Astrocyte of the spinal cord (primary cell): ENCODE measurements around the gene YTHDF2.
"Not testable (repeated sequence)": the region's sequence is repeated elsewhere in the genome, so short reads cannot be mapped to it uniquely, and the experiment has no call there.

ENCODE experiments used
- DNase-seq: peaks from one replicate; pipeline ENCODE4 v3.0.0; 2011; ENCODE audit warnings: low read depth, low spot score
- H3K4me3 ChIP-seq: 2 replicates; pipeline ENCODE4 v1.5.1; 2011; ENCODE audit warnings: low read depth, mild to moderate bottlenecking, low read length, moderate library complexity
- CTCF ChIP-seq: IDR thresholded peaks from 2 replicates; pipeline ENCODE4 v1.5.1; 2012; ENCODE audit warnings: low read depth, mild to moderate bottlenecking, low read length, inconsistent platforms
- in situ Hi-C: cut with HindIII; loops from 2 replicates; pipeline ENCODE4 v1.10.0; 2017; ENCODE audit warnings: low sequenced_read_pairs

YTHDF2 gene

GRCh38 chr1:28789412-28789811, 52.7 kb downstream of the YTHDF2 start:
- no peak for DNase-seq
- in situ Hi-C loops: no loop called here
- H3K4me3 ChIP-seq: no peak overlapping the region
- no peak for TF ChIP-seq CTCF

- in situ Hi-C loops: no loop called here
- no peak for TF ChIP-seq CTCF
- no peak overlapping the region for H3K4me3 ChIP-seq
- no peak for DNase-seq
Measured at GRCh38 chr1:28789816-28790215, 53.1 kb downstream of the YTHDF2 start.

GRCh38 chr1:28790377-28791035, 53.8 kb downstream of the YTHDF2 start:
- no peak for TF ChIP-seq CTCF
- no peak for DNase-seq
- H3K4me3 ChIP-seq: no peak overlapping the region
- in situ Hi-C loops: no loop called here

- H3K4me3 ChIP-seq, in situ Hi-C loops, DNase-seq: not testable (repeated sequence)
Measured at GRCh38 chr1:28791929-28792328, 55.2 kb downstream of the YTHDF2 start.

- in situ Hi-C loops: no loop called here
- H3K4me3 ChIP-seq: no peak overlapping the region
- TF ChIP-seq CTCF: no peak
- no peak for DNase-seq
Measured at GRCh38 chr1:28792644-28793121, 55.9 kb downstream of the YTHDF2 start.

GRCh38 chr1:28794582-28794981, 57.8 kb downstream of the YTHDF2 start:
- DNase-seq, in situ Hi-C loops, H3K4me3 ChIP-seq: not testable (repeated sequence)

- in situ Hi-C loops: no loop called here
- no peak for TF ChIP-seq CTCF
- H3K4me3 ChIP-seq: no peak overlapping the region
- DNase-seq: no peak
Measured at GRCh38 chr1:28796352-28797211, 59.8 kb downstream of the YTHDF2 start.
